Gastrocnemius medialis (tissue), 4 donors: Measurements from ENCODE around the gene CDKN2B-AS1. TPM values are rescaled to one million over a fixed set of nuclear protein-coding genes. Genes with fewer than 3 reads are reported as not detected.

Source experiments
- ATAC-seq, 2 donors: fragments of 150-250 bp; one replicate each; pipeline ENCODE4 v1.9.1; 2016
- DNase-seq, 2 donors: peaks; one replicate each; pipeline ENCODE4 v3.0.0-alpha.2; 2019
- H3K27ac ChIP-seq, 4 donors: fragments of 200-600 bp; sonication (generic); 1 replicate in 1 of 4; 2 replicates in 3 of 4; pipeline ENCODE4 v1.5.1; 2016 to 2018; ENCODE audit warnings: mild to moderate bottlenecking in 2 of 4, moderate library complexity in 1 of 4
- H3K27me3 ChIP-seq, 3 donors: fragments of 200-600 bp; sonication (generic) in 2 of 3; 1 replicate in 1 of 3; 2 replicates in 2 of 3; pipeline versions ENCODE4 v1.5.1 to v1.6.0; 2016 to 2019; ENCODE audit warnings: mild to moderate bottlenecking in 1 of 3, moderate library complexity in 1 of 3
- H3K36me3 ChIP-seq, 2 donors: fragments of 200-600 bp; sonication (generic) in 1 of 2; one replicate each; pipeline ENCODE4 v1.5.1; 2017 to 2018
- H3K4me1 ChIP-seq, 2 donors: fragments of 200-600 bp; sonication (generic) in 1 of 2; one replicate each; pipeline ENCODE4 v1.5.1; 2016 to 2017; ENCODE audit warnings: mild to moderate bottlenecking in 2 of 2
- H3K4me3 ChIP-seq, 4 donors: fragments of 200-600 bp; sonication (generic) in 3 of 4; 1 replicate in 1 of 4; 2 replicates in 3 of 4; pipeline ENCODE4 v1.5.1; 2016 to 2019; ENCODE audit warnings: mild to moderate bottlenecking in 2 of 4
- H3K9me3 ChIP-seq, 3 donors: fragments of 200-600 bp; sonication (generic) in 2 of 3; 1 replicate in 1 of 3; 2 replicates in 2 of 3; pipeline ENCODE4 v1.5.1; 2016 to 2019
- POLR2A ChIP-seq, 2 donors: fragments of 450-650 bp; IDR thresholded peaks; one replicate each; pipeline ENCODE4 v1.6.1; 2017; ENCODE audit warnings: antibody characterized with exemption in 2 of 2, mild to moderate bottlenecking in 2 of 2, moderate library complexity in 2 of 2
- in situ Hi-C, 4 donors: fragments of 200-750 bp; cut with MboI; loops; one replicate each; pipeline versions ENCODE4 v1.15.0 to v1.8.0; 2017; ENCODE audit warnings: low sequenced_read_pairs in 4 of 4
- intact Hi-C: fragments of 100-400 bp; cut with DNase I; formaldehyde crosslinking; loops from one replicate; pipeline ENCODE4 v1.15.1; 2023; ENCODE audit warnings: low total_unique reads
- total RNA-seq, 4 donors: library from RNA; depleted of rRNA; stranded (reverse); fragments of >200 nt; gene quantifications; one replicate each; pipeline versions ENCODE4 v1.1.0 to v1.2.3, GENCODE V29; 2016
- TF ChIP-seq, protein P1 (sequence below), 5 experiments: fragments of 450-650 bp in 3 of 5; fragments of 200-600 bp in 2 of 5; sonication (generic) in 2 of 5; IDR thresholded peaks in 4 of 5; conservative IDR thresholded peaks in 1 of 5; 1 replicate in 4 of 5; 2 replicates in 1 of 5; pipeline ENCODE4 v1.5.1; 2016 to 2019; ENCODE audit warnings: antibody characterized with exemption in 5 of 5, mild to moderate bottlenecking in 3 of 5, moderate library complexity in 3 of 5

CDKN2B-AS1 gene
- total RNA-seq, 4 donors from 2014 or later, result 0.46 TPM; not detected in 3

DNA sequence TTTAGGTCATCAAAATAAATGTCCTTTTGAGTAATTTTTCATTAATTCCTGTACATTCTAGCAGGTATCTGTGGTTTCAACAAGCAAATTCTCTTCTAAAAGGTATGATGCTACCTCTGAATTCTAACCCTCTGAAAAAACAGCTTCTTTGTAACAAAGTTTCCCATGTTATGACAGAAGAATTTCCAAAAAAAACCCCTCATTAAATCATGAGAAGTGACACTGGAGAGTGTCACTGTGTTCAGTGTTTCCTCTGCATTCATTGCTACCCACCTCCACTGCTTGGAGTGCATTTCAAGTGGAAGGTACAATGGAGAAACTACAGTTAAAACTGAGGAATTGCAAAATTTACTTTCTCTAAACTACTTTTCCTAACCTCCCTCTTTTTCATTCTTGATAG is 10.5 kb upstream of the CDKN2B-AS1 start:
- intact Hi-C loops (no loop called here), in situ Hi-C loops (loop anchor here in 2 of 4 donors (25.0 kb wide), 1 partner anchor 647 kb away; the partner anchor contains the start of gene KLHL9 (in 2 of the 2))
- H3K36me3 ChIP-seq, result no peaks in the 10 kb centered on the region
- no peak for ATAC-seq
- no peaks in the 10 kb centered on the region for H3K4me1 ChIP-seq
- no peak overlapping the region for H3K27ac ChIP-seq
- H3K4me3 ChIP-seq, result no peak overlapping the region
- no peak for TF ChIP-seq POLR2A (IDR thresholded peaks at IDR 0.05)
- TF ChIP-seq, protein P1, sequence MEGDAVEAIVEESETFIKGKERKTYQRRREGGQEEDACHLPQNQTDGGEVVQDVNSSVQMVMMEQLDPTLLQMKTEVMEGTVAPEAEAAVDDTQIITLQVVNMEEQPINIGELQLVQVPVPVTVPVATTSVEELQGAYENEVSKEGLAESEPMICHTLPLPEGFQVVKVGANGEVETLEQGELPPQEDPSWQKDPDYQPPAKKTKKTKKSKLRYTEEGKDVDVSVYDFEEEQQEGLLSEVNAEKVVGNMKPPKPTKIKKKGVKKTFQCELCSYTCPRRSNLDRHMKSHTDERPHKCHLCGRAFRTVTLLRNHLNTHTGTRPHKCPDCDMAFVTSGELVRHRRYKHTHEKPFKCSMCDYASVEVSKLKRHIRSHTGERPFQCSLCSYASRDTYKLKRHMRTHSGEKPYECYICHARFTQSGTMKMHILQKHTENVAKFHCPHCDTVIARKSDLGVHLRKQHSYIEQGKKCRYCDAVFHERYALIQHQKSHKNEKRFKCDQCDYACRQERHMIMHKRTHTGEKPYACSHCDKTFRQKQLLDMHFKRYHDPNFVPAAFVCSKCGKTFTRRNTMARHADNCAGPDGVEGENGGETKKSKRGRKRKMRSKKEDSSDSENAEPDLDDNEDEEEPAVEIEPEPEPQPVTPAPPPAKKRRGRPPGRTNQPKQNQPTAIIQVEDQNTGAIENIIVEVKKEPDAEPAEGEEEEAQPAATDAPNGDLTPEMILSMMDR (IDR thresholded peaks at IDR 0.05 in 4 of 5, conservative IDR thresholded peaks at IDR 0.05 in 1 of 5), result no peak
- no peaks in the 10 kb centered on the region for H3K9me3 ChIP-seq
- DNase-seq, result no peak
- H3K27me3 ChIP-seq, result peaks cover 71 to 85% (median 82%) of the 10 kb centered on the region in 3 donors

DNA sequence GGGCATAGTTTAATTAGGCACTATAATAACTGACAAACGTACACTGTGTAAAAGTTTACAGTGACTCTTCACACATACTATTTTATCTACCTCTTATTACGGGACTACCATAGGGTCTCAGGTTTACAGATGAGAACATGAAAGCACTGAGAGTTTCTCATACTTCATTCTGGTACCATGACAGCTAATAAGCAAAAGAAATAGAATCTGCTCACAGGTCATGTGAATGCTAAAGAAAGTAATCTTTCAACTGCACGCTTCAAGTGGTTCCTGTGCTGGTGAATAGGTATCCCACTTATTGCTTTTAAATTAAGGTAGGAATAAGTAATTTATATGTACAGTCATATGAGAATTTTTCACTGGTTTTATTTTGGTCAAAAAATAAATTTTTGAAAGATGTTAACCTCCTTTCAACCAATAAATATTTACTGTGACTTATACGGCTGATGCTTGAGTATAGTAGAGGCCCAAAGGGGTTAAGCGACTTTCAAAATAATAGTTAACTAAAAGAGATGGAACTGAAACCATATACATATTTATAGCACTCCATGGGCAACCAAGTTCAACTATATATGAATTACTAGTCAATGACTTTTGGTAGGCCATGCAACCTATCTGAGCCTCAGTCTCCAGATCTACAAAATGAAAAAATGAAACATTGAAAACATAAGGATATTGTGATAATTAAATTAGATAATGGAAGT is 8.5 kb upstream of the CDKN2B-AS1 start:
- no peaks in the 10 kb centered on the region for H3K4me1 ChIP-seq
- peaks cover 73 to 86% (median 86%) of the 10 kb centered on the region in 3 donors for H3K27me3 ChIP-seq
- intact Hi-C loops, result no loop called here

DNA sequence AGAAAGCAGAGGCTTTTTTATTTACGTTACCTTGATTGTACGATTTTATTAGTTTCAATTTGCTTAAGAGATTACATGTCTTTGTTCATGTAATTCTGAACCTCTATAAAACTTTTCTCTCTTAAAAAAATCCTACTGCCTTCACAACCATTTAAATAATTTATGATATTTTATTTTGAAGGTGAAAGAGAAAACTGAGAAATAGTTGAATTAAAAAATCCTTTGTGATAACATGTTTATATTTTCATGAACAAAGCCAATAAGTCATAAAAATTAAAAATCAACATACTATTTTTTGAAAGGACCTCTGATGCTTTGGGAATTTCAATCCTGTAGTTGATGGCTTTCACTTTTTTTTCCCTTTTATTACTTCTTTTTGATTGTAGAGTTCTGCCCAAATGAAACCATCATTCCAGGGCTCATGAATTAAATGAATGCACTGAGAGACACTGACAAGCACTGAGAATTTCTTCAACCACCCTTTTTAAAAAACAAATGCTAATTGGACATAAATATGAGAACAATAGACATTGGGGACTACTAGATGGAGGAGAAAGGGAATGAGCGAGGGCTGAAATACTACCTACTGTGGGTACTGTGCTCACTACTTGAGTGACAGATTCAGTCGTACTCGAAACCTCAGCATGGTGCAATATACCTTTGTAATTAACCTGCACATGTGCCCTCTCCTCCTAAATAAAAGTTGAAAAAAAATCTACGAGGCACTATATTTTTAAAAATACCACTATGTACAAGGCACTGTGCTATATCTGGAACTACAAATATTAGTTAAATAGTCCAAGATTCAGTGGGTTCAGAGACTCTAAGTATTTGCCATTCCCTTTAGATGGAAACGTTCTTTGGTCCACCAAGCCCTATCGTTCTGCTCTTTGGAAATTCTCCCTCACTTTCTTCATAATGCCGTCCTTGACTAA is 6.3 kb upstream of the CDKN2B-AS1 start:
- Histone ChIP-seq H3K36me3 (no peaks in the 10 kb centered on the region), H3K27me3 (peaks cover 56 to 84% (median 83%) of the 10 kb centered on the region in 3 donors), H3K4me3 (no peak overlapping the region), H3K27ac (no peak overlapping the region), H3K4me1 (no peaks in the 10 kb centered on the region), H3K9me3 (no peaks in the 10 kb centered on the region)
- in situ Hi-C loops (loop anchor here in 2 of 4 donors (25.0 kb wide), 1 partner anchor 651 kb away; the partner anchor contains the start of gene KLHL9 (in 2 of the 2)), intact Hi-C loops (no loop called here)
- TF ChIP-seq, protein P1 (IDR thresholded peaks at IDR 0.05 in 4 of 5, conservative IDR thresholded peaks at IDR 0.05 in 1 of 5), result no peak
- no peak for TF ChIP-seq POLR2A (IDR thresholded peaks at IDR 0.05)
- DNase-seq (no peak), ATAC-seq (no peak)

More for the DNA sequence above, 8.5 kb upstream of the CDKN2B-AS1 start:
- TF ChIP-seq, protein P1 (IDR thresholded peaks at IDR 0.05 in 4 of 5, conservative IDR thresholded peaks at IDR 0.05 in 1 of 5), result no peak
- no peak for TF ChIP-seq POLR2A (IDR thresholded peaks at IDR 0.05)
- in situ Hi-C loops, result loop anchor here in 2 of 4 donors (25.0 kb wide), 1 partner anchor 649 kb away; the partner anchor contains the start of gene KLHL9 (in 2 of the 2)
- H3K9me3 ChIP-seq, result no peaks in the 10 kb centered on the region
- ATAC-seq, result no peak
- no peak for DNase-seq
- H3K27ac ChIP-seq, result no peak overlapping the region
- H3K4me3 ChIP-seq, result no peak overlapping the region
- H3K36me3 ChIP-seq, result no peaks in the 10 kb centered on the region

DNA sequence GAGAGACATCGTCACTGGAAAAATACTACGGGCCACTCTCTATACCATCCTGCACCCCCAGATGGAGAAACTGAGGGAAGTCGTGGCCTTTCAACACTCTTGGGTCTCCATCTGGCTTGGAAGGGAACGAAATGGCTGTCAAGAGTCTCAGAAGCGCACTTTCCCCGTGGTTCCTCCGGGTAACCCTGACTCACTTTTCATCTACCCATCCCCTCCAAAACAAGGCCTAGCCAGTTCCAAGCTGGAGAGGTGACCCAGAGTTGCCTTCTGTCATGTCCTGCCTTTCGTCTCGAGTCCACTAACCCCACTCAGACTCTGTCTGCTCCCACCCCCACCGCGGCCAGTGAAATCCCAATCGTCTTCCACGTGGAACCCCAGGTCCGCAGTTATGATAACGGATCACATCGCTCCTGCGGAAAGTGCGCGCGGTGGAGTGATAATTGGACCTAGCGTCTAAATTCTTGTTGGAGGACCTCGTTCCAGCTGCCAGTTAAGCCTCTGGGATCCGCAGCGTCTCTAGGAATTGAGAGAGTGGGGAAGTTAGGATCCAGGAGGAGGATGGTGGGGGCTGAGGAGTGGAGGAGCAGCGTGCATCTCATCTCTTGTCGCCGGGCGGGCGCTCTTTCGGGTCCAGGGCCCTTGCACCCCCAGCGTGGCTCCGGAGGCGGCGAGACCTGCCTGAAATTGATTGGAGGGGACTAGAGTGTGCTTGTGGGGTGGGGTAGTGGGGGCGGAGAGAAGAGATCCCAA is 5.0 kb upstream of the CDKN2B-AS1 start:
- Histone ChIP-seq H3K9me3 (no peaks in the 10 kb centered on the region), H3K4me1 (peaks cover 4 to 5% of the 10 kb centered on the region in 2 donors), H3K27me3 (peaks cover 49 to 80% (median 78%) of the 10 kb centered on the region in 3 donors), H3K4me3 (no peak overlapping the region), H3K36me3 (no peaks in the 10 kb centered on the region), H3K27ac (no peak overlapping the region)
- DNase-seq (no peak), ATAC-seq (no peak)
- TF ChIP-seq POLR2A (IDR thresholded peaks at IDR 0.05), result no peak
- TF ChIP-seq, protein P1 (IDR thresholded peaks at IDR 0.05 in 4 of 5, conservative IDR thresholded peaks at IDR 0.05 in 1 of 5), result no peak
- intact Hi-C loops, result loop anchor here (5.0 kb wide), 1 partner anchor 177 kb away; no protein-coding TSS in a partner anchor
- in situ Hi-C loops, result loop anchor here in 2 of 4 donors (25.0 kb wide), 1 partner anchor 652 kb away; the partner anchor contains the start of gene KLHL9 (in 2 of the 2)
